Measurements from ENCODE around the gene ADAMTS15. TPM values are rescaled to one million over a fixed set of nuclear protein-coding genes. Genes with fewer than 3 reads are reported as not detected.

ADAMTS15 gene
- polyA plus RNA-seq, 1 experiment = 5.6 TPM

DNA sequence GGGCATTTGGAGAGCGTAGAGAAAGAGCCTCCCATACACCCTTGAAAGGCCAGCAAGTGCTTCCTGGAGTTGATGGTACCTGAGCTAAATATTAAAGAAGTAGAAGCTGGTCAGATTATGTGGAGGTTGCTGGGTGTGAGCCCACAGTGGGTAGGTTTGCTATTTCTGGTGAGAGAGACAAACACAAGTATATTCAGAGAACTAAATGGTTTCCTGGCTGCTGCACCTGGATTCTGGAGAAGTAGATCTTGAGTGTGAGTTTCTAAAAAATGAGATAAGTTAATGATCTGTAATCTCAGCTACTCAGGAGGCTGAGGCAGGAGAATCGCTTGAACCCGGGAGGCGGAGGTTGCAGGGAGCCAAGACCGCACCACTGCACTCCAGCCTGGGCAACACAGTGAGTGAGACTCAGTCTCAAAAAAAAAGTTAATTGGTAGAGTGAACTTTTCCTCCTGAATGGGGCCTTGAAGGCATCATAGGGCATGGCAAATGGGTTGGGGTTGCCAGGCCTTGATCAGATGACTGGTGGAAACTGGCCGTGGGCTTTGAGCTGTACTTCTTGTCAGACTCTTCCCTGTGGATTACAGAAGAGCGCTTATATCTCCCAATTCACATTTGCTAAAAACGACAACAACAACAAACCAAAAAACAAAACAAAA, 75.8 kb downstream of the ADAMTS15 start:
- TF ChIP-seq, protein P1, sequence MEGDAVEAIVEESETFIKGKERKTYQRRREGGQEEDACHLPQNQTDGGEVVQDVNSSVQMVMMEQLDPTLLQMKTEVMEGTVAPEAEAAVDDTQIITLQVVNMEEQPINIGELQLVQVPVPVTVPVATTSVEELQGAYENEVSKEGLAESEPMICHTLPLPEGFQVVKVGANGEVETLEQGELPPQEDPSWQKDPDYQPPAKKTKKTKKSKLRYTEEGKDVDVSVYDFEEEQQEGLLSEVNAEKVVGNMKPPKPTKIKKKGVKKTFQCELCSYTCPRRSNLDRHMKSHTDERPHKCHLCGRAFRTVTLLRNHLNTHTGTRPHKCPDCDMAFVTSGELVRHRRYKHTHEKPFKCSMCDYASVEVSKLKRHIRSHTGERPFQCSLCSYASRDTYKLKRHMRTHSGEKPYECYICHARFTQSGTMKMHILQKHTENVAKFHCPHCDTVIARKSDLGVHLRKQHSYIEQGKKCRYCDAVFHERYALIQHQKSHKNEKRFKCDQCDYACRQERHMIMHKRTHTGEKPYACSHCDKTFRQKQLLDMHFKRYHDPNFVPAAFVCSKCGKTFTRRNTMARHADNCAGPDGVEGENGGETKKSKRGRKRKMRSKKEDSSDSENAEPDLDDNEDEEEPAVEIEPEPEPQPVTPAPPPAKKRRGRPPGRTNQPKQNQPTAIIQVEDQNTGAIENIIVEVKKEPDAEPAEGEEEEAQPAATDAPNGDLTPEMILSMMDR (IDR thresholded peaks at IDR 0.05; ENCODE audit: insufficient read depth, low read depth, low read length) = no peak
- CTCF ChIA-PET = interaction anchor here (0.7 kb wide), 1 partner anchor 16 kb away, joined by 3 read pairs; no protein-coding TSS in a partner anchor
- no peak overlapping the region for H3K4me3 ChIP-seq (ENCODE audit: low read depth, low read length)
- no peak for DNase-seq (ENCODE audit: low read depth)
- POLR2A ChIA-PET = no interaction called here
- H3K27me3 ChIP-seq (ENCODE audit: control insufficient read depth, insufficient read depth, low read length) = no peaks in the 10 kb centered on the region
- no peaks in the 10 kb centered on the region for H3K36me3 ChIP-seq (ENCODE audit: control insufficient read depth, insufficient read depth, low read length)

DNA sequence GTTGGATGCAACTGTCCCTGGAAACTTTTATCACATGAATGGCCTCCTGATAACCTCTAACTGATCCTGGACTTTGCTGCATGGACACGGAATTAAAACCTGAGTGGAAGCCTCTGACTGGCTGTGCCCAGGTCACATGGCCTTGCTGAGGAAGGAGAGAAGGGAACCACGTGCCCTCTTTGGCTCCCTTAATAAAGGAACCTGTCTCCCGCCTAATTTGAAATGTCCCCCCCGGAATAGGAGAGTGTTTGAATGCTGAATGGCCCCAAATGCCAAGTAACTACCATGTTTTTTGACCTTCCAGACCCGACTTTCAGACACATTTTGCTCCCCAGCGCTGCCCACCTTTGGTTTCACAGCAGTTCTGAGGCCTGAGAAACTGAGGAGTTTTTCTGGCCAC, 76.9 kb downstream of the ADAMTS15 start:
- ChIA-PET POLR2A (no interaction called here), CTCF (interaction anchor here (0.7 kb wide), 1 partner anchor 62 kb away, joined by 3 read pairs; no protein-coding TSS in a partner anchor)
- TF ChIP-seq, protein P1 (IDR thresholded peaks at IDR 0.05; ENCODE audit: insufficient read depth, low read depth, low read length) = no peak
- H3K36me3 ChIP-seq (ENCODE audit: control insufficient read depth, insufficient read depth, low read length) = no peaks in the 10 kb centered on the region
- no peaks in the 10 kb centered on the region for H3K27me3 ChIP-seq (ENCODE audit: control insufficient read depth, insufficient read depth, low read length)
- no peak for DNase-seq (ENCODE audit: low read depth)
- H3K4me3 ChIP-seq (ENCODE audit: low read depth, low read length) = no peak overlapping the region

Other genes with a start within 250 kb of the ADAMTS15 start
- 11.5 and 18.2 TPM in 2 replicates for gene ZBTB44, start 133.7 kb upstream of the ADAMTS15 start, polyA plus RNA-seq (2011; rRNA removed)
- gene ADAMTS8, start 20.0 kb upstream of the ADAMTS15 start, polyA plus RNA-seq (2011; rRNA removed) = 0.05 TPM in 1 of 2 replicates, not detected in the other